T47D (cell line): ENCODE data around the gene PEPD.

Experiments
- DNase-seq, 2 experiments: peaks; one replicate each; pipeline versions ENCODE4 v3.0.0 to v3.0.0-alpha.2; 2011 to 2012; ENCODE audit warnings: low read depth in 1 of 2, low spot score in 1 of 2
- JUND ChIP-seq: IDR thresholded peaks from 2 replicates; pipeline ENCODE4 v1.6.1; 2012; ENCODE audit warnings: low read depth
- in situ Hi-C: cut with HindIII; loops from 2 replicates; pipeline ENCODE4 v1.10.0; 2016; ENCODE audit warnings: low sequenced_read_pairs, low pct_unique_long_range_greater_than_20kb

PEPD gene

GRCh38 chr19:33554821-33555220 is 33.2 kb upstream of the PEPD start:
- in situ Hi-C loops = no loop called here
- TF ChIP-seq JUND = no peak
- no peak for DNase-seq

GRCh38 chr19:33554391-33554790 is 32.8 kb upstream of the PEPD start:
- no peak for TF ChIP-seq JUND
- in situ Hi-C loops = no loop called here
- no peak for DNase-seq

- no peak for DNase-seq
- in situ Hi-C loops = no loop called here
- TF ChIP-seq JUND = no peak
These were observed 32.1 kb upstream of the PEPD start for GRCh38 chr19:33553530-33554310.

GRCh38 chr19:33552928-33553279 is 31.3 kb upstream of the PEPD start:
- no peak for TF ChIP-seq JUND
- DNase-seq = no peak
- in situ Hi-C loops = no loop called here

- TF ChIP-seq JUND = no peak
- DNase-seq = no peak
- in situ Hi-C loops = no loop called here
These were observed 30.8 kb upstream of the PEPD start for GRCh38 chr19:33552191-33552927.

GRCh38 chr19:33551676-33552075 is 30.1 kb upstream of the PEPD start:
- DNase-seq = no peak
- in situ Hi-C loops = no loop called here
- no peak for TF ChIP-seq JUND

GRCh38 chr19:33550768-33551167 is 29.2 kb upstream of the PEPD start:
- in situ Hi-C loops = no loop called here
- DNase-seq = no peak
- TF ChIP-seq JUND = no peak

GRCh38 chr19:33547676-33548075 is 26.1 kb upstream of the PEPD start:
- no peak for DNase-seq
- no peak for TF ChIP-seq JUND
- in situ Hi-C loops = no loop called here

GRCh38 chr19:33546656-33547055 is 25.1 kb upstream of the PEPD start:
- in situ Hi-C loops = no loop called here
- no peak for DNase-seq
- TF ChIP-seq JUND = no peak

- no peak for DNase-seq
- TF ChIP-seq JUND = no peak
- in situ Hi-C loops = no loop called here
These were observed 23.8 kb upstream of the PEPD start for GRCh38 chr19:33545217-33545981.

- in situ Hi-C loops = no loop called here
- DNase-seq = no peak
- no peak for TF ChIP-seq JUND
These were observed 13.6 kb upstream of the PEPD start for GRCh38 chr19:33535226-33535625.

- DNase-seq = no peak
- in situ Hi-C loops = no loop called here
- TF ChIP-seq JUND = no peak
These were observed 11.4 kb upstream of the PEPD start for GRCh38 chr19:33532859-33533460.
